ENCODE data around the gene CHD9. TPM values are rescaled to one million over a fixed set of nuclear protein-coding genes. Genes with fewer than 3 reads are reported as not detected.

CHD9 gene
- total RNA-seq, 1 experiment from 2014 or later = 18.9 TPM

DNA sequence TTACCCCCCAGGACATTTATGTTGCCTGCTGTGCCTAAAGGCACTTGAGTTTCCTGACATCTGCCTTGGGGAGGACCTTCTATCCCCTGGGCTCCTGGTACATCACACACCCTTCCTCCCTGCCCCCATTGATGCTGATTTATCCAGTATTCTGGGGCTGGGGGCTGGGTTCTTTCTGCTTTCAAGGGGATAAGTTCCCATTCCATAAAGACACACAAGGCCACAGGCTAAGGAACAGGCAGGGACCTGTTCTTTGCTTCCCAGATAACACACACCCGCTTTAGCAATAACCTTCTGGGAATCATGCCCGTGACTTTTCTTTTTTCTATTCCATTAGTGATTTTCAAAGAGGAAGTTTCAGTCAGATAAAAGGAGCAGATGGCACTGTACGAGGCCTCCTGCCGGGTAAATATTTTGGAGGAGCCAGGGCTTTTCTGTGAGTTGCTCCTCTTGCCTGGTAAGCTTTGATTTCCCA, 30.6 kb downstream of the CHD9 start:
- POLR2A ChIA-PET = no interaction called here
- CTCF ChIA-PET = no interaction called here
- H3K36me3 ChIP-seq (ENCODE audit: control insufficient read depth in 1 of 2, insufficient read depth in 2 of 2, low read length in 2 of 2) = no peaks in the 10 kb centered on the region
- H3K4me1 ChIP-seq (ENCODE audit: control insufficient read depth in 1 of 2, insufficient read depth in 2 of 2, low read length in 2 of 2) = peaks cover 2 to 4% of the 10 kb centered on the region in 2 experiments; a peak in 2 of 4 replicates
- no peak overlapping the region for H3K4me2 ChIP-seq (ENCODE audit: low read length)
- no TSS peak for BruUV-seq (replicated peaks)
- H3K9me2 ChIP-seq (ENCODE audit: insufficient read depth) = no peaks in the 10 kb centered on the region
- no peaks in the 10 kb centered on the region for H3K27me3 ChIP-seq (ENCODE audit: insufficient read depth, low read length)
- ATAC-seq (no peak), DNase-seq (ENCODE audit: low read depth, low spot score) (no peak)
- peaks cover 60% of the 10 kb centered on the region for H3K79me2 ChIP-seq (ENCODE audit: insufficient read depth, low read length)
- no peaks in the 10 kb centered on the region for H4K20me1 ChIP-seq (ENCODE audit: insufficient read depth)
- H3K9ac ChIP-seq (ENCODE audit: low read length) = no peak overlapping the region
- H2AFZ ChIP-seq (ENCODE audit: low read depth, low read length, poor library complexity, severe bottlenecking) = no peak overlapping the region
- H3K27ac ChIP-seq (ENCODE audit: low read depth, low read length) = peak overlapping the region; percentile 9; the same call in 1 of the 2 replicates
- H3K9me3 ChIP-seq (ENCODE audit: control insufficient read depth in 1 of 2, insufficient read depth in 1 of 2, low read depth in 1 of 2, low read length in 2 of 2) = no peaks in the 10 kb centered on the region
- RAD21 ChIA-PET (ENCODE audit: low non-redundant PET in 1 of 2, low total read pairs in 2 of 2, uncharacterized antibody in 2 of 2, unreplicated experiment in 2 of 2) = no interaction called here
- TF ChIP-seq FOSL1 (IDR thresholded peaks at IDR 0.05; ENCODE audit: low read depth) (no peak), CEBPB (IDR thresholded peaks at IDR 0.05; ENCODE audit: low read depth) (no peak), EGR1 (IDR thresholded peaks at IDR 0.05; ENCODE audit: low read depth) (no peak), JUND (IDR thresholded peaks at IDR 0.05) (no peak)
- intact Hi-C loops (cut with micrococcal nuclease) = no loop called here
- H3K4me3 ChIP-seq (replicated peaks in 1 of 2; ENCODE audit: low read depth in 1 of 2, low read length in 2 of 2) = no peak overlapping the region

DNA sequence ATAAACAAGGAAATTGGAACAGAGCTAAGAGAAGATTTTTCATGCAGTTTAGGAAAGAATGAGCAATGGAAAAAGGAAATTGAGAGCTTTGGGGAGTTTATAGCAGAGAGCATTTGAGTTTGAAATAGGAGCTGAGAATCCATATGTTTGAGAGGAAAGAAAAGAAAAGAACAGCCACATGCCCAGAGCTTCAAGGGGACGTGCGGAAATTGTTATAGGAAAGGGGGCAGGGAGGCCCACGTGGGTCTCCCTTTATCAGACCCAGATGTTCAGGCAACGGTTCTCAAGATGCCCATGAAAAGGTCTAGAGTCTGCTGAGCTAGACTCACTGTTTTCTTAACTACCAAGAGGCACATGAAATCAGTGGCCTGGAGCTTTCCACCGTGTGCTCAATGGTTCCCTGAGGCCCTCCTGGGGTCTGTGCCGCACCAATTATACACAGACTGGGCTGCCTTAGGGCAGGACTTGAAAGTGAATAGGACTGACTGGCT, 31.2 kb downstream of the CHD9 start:
- DNase-seq (ENCODE audit: low read depth, low spot score) (no peak), ATAC-seq (no peak)
- CTCF ChIA-PET = no interaction called here
- Histone ChIP-seq H2AFZ (ENCODE audit: low read depth, low read length, poor library complexity, severe bottlenecking) (no peak overlapping the region), H4K20me1 (ENCODE audit: insufficient read depth) (no peaks in the 10 kb centered on the region), H3K4me3 (replicated peaks in 1 of 2; ENCODE audit: low read depth in 1 of 2, low read length in 2 of 2) (no peak overlapping the region), H3K4me1 (ENCODE audit: control insufficient read depth in 1 of 2, insufficient read depth in 2 of 2, low read length in 2 of 2) (peaks cover 1 to 10% of the 10 kb centered on the region in 2 experiments; a peak in 2 of 4 replicates), H3K27ac (ENCODE audit: low read depth, low read length) (no peak overlapping the region), H3K9me2 (ENCODE audit: insufficient read depth) (no peaks in the 10 kb centered on the region), H3K4me2 (ENCODE audit: low read length) (no peak overlapping the region), H3K36me3 (ENCODE audit: control insufficient read depth in 1 of 2, insufficient read depth in 2 of 2, low read length in 2 of 2) (no peaks in the 10 kb centered on the region), H3K27me3 (ENCODE audit: insufficient read depth, low read length) (no peaks in the 10 kb centered on the region), H3K9ac (ENCODE audit: low read length) (no peak overlapping the region), H3K9me3 (ENCODE audit: control insufficient read depth in 1 of 2, insufficient read depth in 1 of 2, low read depth in 1 of 2, low read length in 2 of 2) (no peaks in the 10 kb centered on the region), H3K79me2 (ENCODE audit: insufficient read depth, low read length) (peaks cover 54% of the 10 kb centered on the region)
- POLR2A ChIA-PET = no interaction called here
- BruUV-seq (replicated peaks) = no TSS peak
- RAD21 ChIA-PET (ENCODE audit: low non-redundant PET in 1 of 2, low total read pairs in 2 of 2, uncharacterized antibody in 2 of 2, unreplicated experiment in 2 of 2) = no interaction called here
- intact Hi-C loops (cut with micrococcal nuclease) = no loop called here
- TF ChIP-seq, protein P1, sequence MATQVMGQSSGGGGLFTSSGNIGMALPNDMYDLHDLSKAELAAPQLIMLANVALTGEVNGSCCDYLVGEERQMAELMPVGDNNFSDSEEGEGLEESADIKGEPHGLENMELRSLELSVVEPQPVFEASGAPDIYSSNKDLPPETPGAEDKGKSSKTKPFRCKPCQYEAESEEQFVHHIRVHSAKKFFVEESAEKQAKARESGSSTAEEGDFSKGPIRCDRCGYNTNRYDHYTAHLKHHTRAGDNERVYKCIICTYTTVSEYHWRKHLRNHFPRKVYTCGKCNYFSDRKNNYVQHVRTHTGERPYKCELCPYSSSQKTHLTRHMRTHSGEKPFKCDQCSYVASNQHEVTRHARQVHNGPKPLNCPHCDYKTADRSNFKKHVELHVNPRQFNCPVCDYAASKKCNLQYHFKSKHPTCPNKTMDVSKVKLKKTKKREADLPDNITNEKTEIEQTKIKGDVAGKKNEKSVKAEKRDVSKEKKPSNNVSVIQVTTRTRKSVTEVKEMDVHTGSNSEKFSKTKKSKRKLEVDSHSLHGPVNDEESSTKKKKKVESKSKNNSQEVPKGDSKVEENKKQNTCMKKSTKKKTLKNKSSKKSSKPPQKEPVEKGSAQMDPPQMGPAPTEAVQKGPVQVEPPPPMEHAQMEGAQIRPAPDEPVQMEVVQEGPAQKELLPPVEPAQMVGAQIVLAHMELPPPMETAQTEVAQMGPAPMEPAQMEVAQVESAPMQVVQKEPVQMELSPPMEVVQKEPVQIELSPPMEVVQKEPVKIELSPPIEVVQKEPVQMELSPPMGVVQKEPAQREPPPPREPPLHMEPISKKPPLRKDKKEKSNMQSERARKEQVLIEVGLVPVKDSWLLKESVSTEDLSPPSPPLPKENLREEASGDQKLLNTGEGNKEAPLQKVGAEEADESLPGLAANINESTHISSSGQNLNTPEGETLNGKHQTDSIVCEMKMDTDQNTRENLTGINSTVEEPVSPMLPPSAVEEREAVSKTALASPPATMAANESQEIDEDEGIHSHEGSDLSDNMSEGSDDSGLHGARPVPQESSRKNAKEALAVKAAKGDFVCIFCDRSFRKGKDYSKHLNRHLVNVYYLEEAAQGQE (IDR thresholded peaks at IDR 0.05; ENCODE audit: low read depth) = no peak
- TF ChIP-seq, protein P2, sequence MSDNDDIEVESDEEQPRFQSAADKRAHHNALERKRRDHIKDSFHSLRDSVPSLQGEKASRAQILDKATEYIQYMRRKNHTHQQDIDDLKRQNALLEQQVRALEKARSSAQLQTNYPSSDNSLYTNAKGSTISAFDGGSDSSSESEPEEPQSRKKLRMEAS (IDR thresholded peaks at IDR 0.05) = no peak
- TF ChIP-seq RAD21 (IDR thresholded peaks at IDR 0.05; ENCODE audit: low read depth) = no peak
- TF ChIP-seq YY1 (IDR thresholded peaks at IDR 0.05; ENCODE audit: extremely low read depth, insufficient replicate concordance, low read depth, low read length) = no peak
- no peak for TF ChIP-seq SP1 (IDR thresholded peaks at IDR 0.05; ENCODE audit: low read depth)
- TF ChIP-seq, protein P3, sequence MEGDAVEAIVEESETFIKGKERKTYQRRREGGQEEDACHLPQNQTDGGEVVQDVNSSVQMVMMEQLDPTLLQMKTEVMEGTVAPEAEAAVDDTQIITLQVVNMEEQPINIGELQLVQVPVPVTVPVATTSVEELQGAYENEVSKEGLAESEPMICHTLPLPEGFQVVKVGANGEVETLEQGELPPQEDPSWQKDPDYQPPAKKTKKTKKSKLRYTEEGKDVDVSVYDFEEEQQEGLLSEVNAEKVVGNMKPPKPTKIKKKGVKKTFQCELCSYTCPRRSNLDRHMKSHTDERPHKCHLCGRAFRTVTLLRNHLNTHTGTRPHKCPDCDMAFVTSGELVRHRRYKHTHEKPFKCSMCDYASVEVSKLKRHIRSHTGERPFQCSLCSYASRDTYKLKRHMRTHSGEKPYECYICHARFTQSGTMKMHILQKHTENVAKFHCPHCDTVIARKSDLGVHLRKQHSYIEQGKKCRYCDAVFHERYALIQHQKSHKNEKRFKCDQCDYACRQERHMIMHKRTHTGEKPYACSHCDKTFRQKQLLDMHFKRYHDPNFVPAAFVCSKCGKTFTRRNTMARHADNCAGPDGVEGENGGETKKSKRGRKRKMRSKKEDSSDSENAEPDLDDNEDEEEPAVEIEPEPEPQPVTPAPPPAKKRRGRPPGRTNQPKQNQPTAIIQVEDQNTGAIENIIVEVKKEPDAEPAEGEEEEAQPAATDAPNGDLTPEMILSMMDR (IDR thresholded peaks at IDR 0.05 in 2 of 3, conservative IDR thresholded peaks at IDR 0.05 in 1 of 3; ENCODE audit: borderline replicate concordance in 1 of 3, insufficient read depth in 1 of 3, low read depth in 2 of 3, low read length in 2 of 3) = no peak
- no peak for TF ChIP-seq TCF7L2 (IDR thresholded peaks at IDR 0.05; ENCODE audit: borderline replicate concordance, extremely low read depth, insufficient read depth, insufficient read length)
- TF ChIP-seq, protein P4, sequence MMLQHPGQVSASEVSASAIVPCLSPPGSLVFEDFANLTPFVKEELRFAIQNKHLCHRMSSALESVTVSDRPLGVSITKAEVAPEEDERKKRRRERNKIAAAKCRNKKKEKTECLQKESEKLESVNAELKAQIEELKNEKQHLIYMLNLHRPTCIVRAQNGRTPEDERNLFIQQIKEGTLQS (IDR thresholded peaks at IDR 0.05) = no peak
- no peak for TF ChIP-seq POLR2AphosphoS5 (IDR thresholded peaks at IDR 0.05; ENCODE audit: low read depth, low read length)
- TF ChIP-seq ZFX (IDR thresholded peaks at IDR 0.05) = no peak
- no peak for TF ChIP-seq CBX3 (IDR thresholded peaks at IDR 0.05; ENCODE audit: low read depth)
- TF ChIP-seq POLR2A (IDR thresholded peaks at IDR 0.05; ENCODE audit: borderline replicate concordance, extremely low read depth, insufficient read depth, insufficient read length) = no peak
- no peak for TF ChIP-seq ELF1 (IDR thresholded peaks at IDR 0.05; ENCODE audit: borderline replicate concordance, low read depth)
- TF ChIP-seq FOSL1 (IDR thresholded peaks at IDR 0.05; ENCODE audit: low read depth) = no peak

Measured in HCT116 (cell line).